Thyroid gland (tissue), 4 donors: ENCODE data around the gene BEST4. TPM values are rescaled to one million over a fixed set of nuclear protein-coding genes. Genes with fewer than 3 reads are reported as not detected.

Experiments
- DNase-seq, 2 donors: peaks; one replicate each; pipeline ENCODE4 v3.0.0-alpha.2; 2019
- H3K27ac ChIP-seq, 3 donors: fragments of 200-600 bp; sonication (generic); 1 replicate in 2 of 3; 2 replicates in 1 of 3; pipeline ENCODE4 v1.5.1; 2016 to 2019; ENCODE audit warnings: mild to moderate bottlenecking in 1 of 3, moderate library complexity in 1 of 3
- H3K27me3 ChIP-seq: fragments of 200-600 bp; sonication (generic); one replicate; pipeline ENCODE4 v1.5.1; 2019
- H3K36me3 ChIP-seq, 2 donors: fragments of 200-600 bp; sonication (generic); one replicate each; pipeline ENCODE4 v1.5.1; 2016 to 2019
- H3K4me1 ChIP-seq, 2 donors: fragments of 200-600 bp; sonication (generic); one replicate each; pipeline ENCODE4 v1.5.1; 2017 to 2019
- H3K4me3 ChIP-seq, 3 donors: fragments of 200-600 bp; sonication (generic); replicated peaks in 1 of 3; 1 replicate in 2 of 3; 2 replicates in 1 of 3; pipeline ENCODE4 v1.5.1; 2016; ENCODE audit warnings: mild to moderate bottlenecking in 1 of 3
- H3K9me3 ChIP-seq: fragments of 200-600 bp; sonication (generic); one replicate; pipeline ENCODE4 v1.5.1; 2017
- CTCF ChIP-seq, 6 experiments: fragments of 200-600 bp in 3 of 6; fragments of 450-650 bp in 3 of 6; sonication (generic) in 3 of 6; IDR thresholded peaks; one replicate each; pipeline ENCODE4 v1.5.1; 2016 to 2019; ENCODE audit warnings: antibody characterized with exemption in 6 of 6, mild to moderate bottlenecking in 2 of 6, inconsistent platforms in 1 of 6, moderate library complexity in 1 of 6
- POLR2A ChIP-seq, 2 donors: fragments of 450-650 bp; IDR thresholded peaks; one replicate each; pipeline ENCODE4 v1.6.1; 2017; ENCODE audit warnings: antibody characterized with exemption in 2 of 2, mild to moderate bottlenecking in 2 of 2, moderate library complexity in 1 of 2
- WGBS, 2 donors: methylation state at CpG; one replicate each; pipeline ENCODE4 v1.1.5; 2017; 5-methylcytosine and 5-hydroxymethylcytosine counted together
- intact Hi-C: fragments of 100-400 bp; cut with DNase I; formaldehyde crosslinking; loops from one replicate; pipeline ENCODE4 v1.15.1; 2023
- total RNA-seq, 4 donors: library from RNA; depleted of rRNA; stranded (reverse); fragments of >200 nt; gene quantifications; one replicate each; pipeline ENCODE4 v1.2.3, GENCODE V29; 2016

The BEST4 gene
- total RNA-seq, 4 donors from 2014 or later, result 0.42 to 0.56 TPM; not detected in 2

GRCh38 chr1:44790968-44791801 is 3.2 kb upstream of the BEST4 start:
- DNase-seq, result no peak
- intact Hi-C loops, result no loop called here
- H3K4me3 ChIP-seq, result no peak overlapping the region
- no peak for TF ChIP-seq CTCF (IDR thresholded peaks at IDR 0.05)
- H3K9me3 ChIP-seq, result no peaks in the 10 kb centered on the region
- peaks cover 0 to 14% of the 10 kb centered on the region in 2 donors for H3K4me1 ChIP-seq
- WGBS, 2 donors, result 72 to 80% methylated on average over 7 of the region's 7 CpGs
- no peaks in the 10 kb centered on the region for H3K36me3 ChIP-seq
- H3K27ac ChIP-seq, result no peak overlapping the region
- no peaks in the 10 kb centered on the region for H3K27me3 ChIP-seq

- 87 to 96% methylated on average over 7 to 9 of the region's 10 CpGs for WGBS, 2 donors
These were observed 464 bp downstream of the BEST4 start for GRCh38 chr1:44787506-44787905.

GRCh38 chr1:44786841-44787426 is 1.0 kb downstream of the BEST4 start:
- no peak for DNase-seq
- 86 to 89% methylated on average over 8 to 9 of the region's 9 CpGs for WGBS, 2 donors
- Histone ChIP-seq H3K27me3 (no peaks in the 10 kb centered on the region), H3K36me3 (no peaks in the 10 kb centered on the region), H3K27ac (peak overlapping the region; percentile 69 to 77 (median 73)), H3K9me3 (no peaks in the 10 kb centered on the region), H3K4me1 (peaks cover 18 to 31% of the 10 kb centered on the region in 2 donors), H3K4me3 (peak overlapping the region in 1 of 3 donors; percentile 33)
- intact Hi-C loops, result loop anchor here (5.0 to 10.0 kb wide), 2 partner anchors 50 to 62 kb away; no protein-coding TSS in a partner anchor
- TF ChIP-seq POLR2A (IDR thresholded peaks at IDR 0.05) (no peak), CTCF (IDR thresholded peaks at IDR 0.05) (no peak)

More at GRCh38 chr1:44787506-44787905, 464 bp downstream of the BEST4 start:
- Histone ChIP-seq H3K27ac (no peak overlapping the region), H3K4me1 (peaks cover 18 to 31% of the 10 kb centered on the region in 2 donors), H3K4me3 (no peak overlapping the region), H3K9me3 (no peaks in the 10 kb centered on the region), H3K36me3 (no peaks in the 10 kb centered on the region), H3K27me3 (no peaks in the 10 kb centered on the region)
- no peak for DNase-seq
- intact Hi-C loops, result loop anchor here (5.0 to 10.0 kb wide), 2 partner anchors 50 to 63 kb away; no protein-coding TSS in a partner anchor
- TF ChIP-seq CTCF (IDR thresholded peaks at IDR 0.05) (no peak), POLR2A (IDR thresholded peaks at IDR 0.05) (no peak)

- no peaks in the 10 kb centered on the region for H3K27me3 ChIP-seq
- H3K9me3 ChIP-seq, result no peaks in the 10 kb centered on the region
- peak overlapping the region; percentile 69 to 77 (median 73) for H3K27ac ChIP-seq
- intact Hi-C loops, result loop anchor here (5.0 to 10.0 kb wide), 2 partner anchors 51 to 61 kb away; no protein-coding TSS in a partner anchor
- peak overlapping the region in 2 of 3 donors; percentile 8 to 33 for H3K4me3 ChIP-seq
- 7 to 10% methylated on average over 22 to 39 of the region's 49 CpGs for WGBS, 2 donors
- peak; percentile 81 for DNase-seq
- TF ChIP-seq CTCF (IDR thresholded peaks at IDR 0.05) (peak; percentile 99 to 100 (median 99)), POLR2A (IDR thresholded peaks at IDR 0.05) (peak in 1 of 2 donors; percentile 14)
- H3K36me3 ChIP-seq, result no peaks in the 10 kb centered on the region
- peaks cover 18 to 31% of the 10 kb centered on the region in 2 donors for H3K4me1 ChIP-seq
These were observed 1.7 kb downstream of the BEST4 start for GRCh38 chr1:44786138-44786840.
